ENCODE results near the gene PDZD2.

- TF ChIP-seq CTCF (IDR thresholded peaks at IDR 0.05) = peak; percentile 48 to 73 (median 69)
- no peak for TF ChIP-seq POLR2A (IDR thresholded peaks at IDR 0.05)
Observed at GRCh38 chr5:31809050-31809870, 170.3 kb downstream of the PDZD2 start.

All from prostate gland (tissue), 2 donors.